ENCODE results near the gene ZHX3. TPM values are rescaled to one million over a fixed set of nuclear protein-coding genes. Genes with fewer than 3 reads are reported as not detected.
A peak's percentile ranks its signal among the peaks of the same experiment; 100 is the strongest.

The ZHX3 gene
- total and polyA plus RNA-seq, 4 donors, result 3.2 to 30.0 (median 8.0) TPM

- 63% methylated on average over 4 of the region's 4 CpGs for WGBS
- Histone ChIP-seq H3K9ac (ENCODE audit: low read depth in 1 of 2, low read length in 2 of 2) (no peak overlapping the region), H3K9me3 (ENCODE audit: control insufficient read depth in 4 of 4, low read length in 3 of 4) (no peaks in the 10 kb centered on the region), H3K36me3 (ENCODE audit: control insufficient read depth in 4 of 4, insufficient read depth in 3 of 4, low read depth in 1 of 4, low read length in 3 of 4) (no peaks in the 10 kb centered on the region), H3K4me1 (ENCODE audit: control insufficient read depth in 4 of 4, insufficient read depth in 4 of 4, low read length in 3 of 4) (peaks cover 5 to 13% (median 6%) of the 10 kb centered on the region in 4 donors), H3K27ac (ENCODE audit: low read depth in 1 of 2, low read length in 2 of 2) (peak overlapping the region; percentile 57 to 69), H3K4me3 (ENCODE audit: low read depth in 1 of 3, low read length in 3 of 3) (no peak overlapping the region), H3K27me3 (ENCODE audit: control insufficient read depth in 4 of 4, insufficient read depth in 4 of 4, low read length in 3 of 4) (no peaks in the 10 kb centered on the region)
- no peak for DNase-seq (ENCODE audit: low spot score)
- TF ChIP-seq REST (IDR thresholded peaks at IDR 0.05) (no peak), GABPA (IDR thresholded peaks at IDR 0.05 in 1 of 2, conservative IDR thresholded peaks at IDR 0.05 in 1 of 2) (no peak), TAF1 (conservative IDR thresholded peaks at IDR 0.05) (no peak), HNF4A (conservative IDR thresholded peaks at IDR 0.05) (peak in 1 of 2 donors; percentile 12), RXRA (IDR thresholded peaks at IDR 0.05) (peak in 1 of 2 donors; percentile 4), HNF4G (IDR thresholded peaks at IDR 0.05) (no peak), JUND (IDR thresholded peaks at IDR 0.05) (no peak), ZBTB33 (IDR thresholded peaks at IDR 0.05) (no peak)
Measured at GRCh38 chr20:41275301-41275731, 42.2 kb downstream of the ZHX3 start.

- Histone ChIP-seq H3K4me1 (ENCODE audit: control insufficient read depth in 4 of 4, insufficient read depth in 4 of 4, low read length in 3 of 4) (peaks cover 0 to 13% (median 5%) of the 10 kb centered on the region in 4 donors), H3K27me3 (ENCODE audit: control insufficient read depth in 4 of 4, insufficient read depth in 4 of 4, low read length in 3 of 4) (no peaks in the 10 kb centered on the region), H3K9ac (ENCODE audit: low read depth in 1 of 2, low read length in 2 of 2) (no peak overlapping the region), H3K36me3 (ENCODE audit: control insufficient read depth in 4 of 4, insufficient read depth in 3 of 4, low read depth in 1 of 4, low read length in 3 of 4) (no peaks in the 10 kb centered on the region), H3K4me3 (ENCODE audit: low read depth in 1 of 3, low read length in 3 of 3) (no peak overlapping the region), H3K9me3 (ENCODE audit: control insufficient read depth in 4 of 4, low read length in 3 of 4) (no peaks in the 10 kb centered on the region), H3K27ac (ENCODE audit: low read depth in 1 of 2, low read length in 2 of 2) (no peak overlapping the region)
- TF ChIP-seq RAD21 (IDR thresholded peaks at IDR 0.05), result no peak
- no peak for TF ChIP-seq ZBTB33 (IDR thresholded peaks at IDR 0.05)
- no peak for TF ChIP-seq NR2F2 (IDR thresholded peaks at IDR 0.05)
- no peak for TF ChIP-seq TAF1 (conservative IDR thresholded peaks at IDR 0.05)
- TF ChIP-seq CTCF (IDR thresholded peaks at IDR 0.05; ENCODE audit: low read depth, low read length, missing input control), result no peak
- no peak for TF ChIP-seq GABPA (IDR thresholded peaks at IDR 0.05 in 1 of 2, conservative IDR thresholded peaks at IDR 0.05 in 1 of 2)
- no peak for TF ChIP-seq SP1 (IDR thresholded peaks at IDR 0.05)
- TF ChIP-seq HNF4A (conservative IDR thresholded peaks at IDR 0.05), result no peak
- TF ChIP-seq EGR1 (IDR thresholded peaks at IDR 0.05; ENCODE audit: low read depth in 2 of 2), result no peak
- TF ChIP-seq YY1 (IDR thresholded peaks at IDR 0.05), result no peak
- WGBS, result 43% methylated on average over 5 of the region's 5 CpGs
- no peak for DNase-seq (ENCODE audit: low spot score)
Measured at GRCh38 chr20:41274152-41274551, 43.4 kb downstream of the ZHX3 start.

Measured in liver (tissue), 9 donors.